Retina (tissue), 1 donor: Measurements from ENCODE around the gene ZNF26.
"Not testable (repeated sequence)": the region's sequence is repeated elsewhere in the genome, so short reads cannot be mapped to it uniquely, and the experiment has no call there.

Experiments used
- DNase-seq: peaks from one replicate; pipeline ENCODE4 v3.0.0-alpha.2; 2016

The ZNF26 gene

GRCh38 chr12:132986001-132986884 lies at the start of gene ZNF26:
ZNF26 (plus strand) TSS chr12:132986367; CDS start chr12:132986841, 474 bp downstream.
- peak; percentile 99 for DNase-seq

GRCh38 chr12:132936921-132937320 lies 49.2 kb upstream of the ZNF26 start:
- not testable (repeated sequence) for DNase-seq

GRCh38 chr12:132937476-132937875 lies 48.7 kb upstream of the ZNF26 start:
- no peak for DNase-seq

- not testable (repeated sequence) for DNase-seq
Measured at GRCh38 chr12:132938807-132939206, 47.4 kb upstream of the ZNF26 start.

GRCh38 chr12:132940071-132940719 lies 46.0 kb upstream of the ZNF26 start:
- no peak for DNase-seq

- no peak for DNase-seq
Measured at GRCh38 chr12:132941336-132941954, 44.7 kb upstream of the ZNF26 start.

GRCh38 chr12:132942611-132943010 lies 43.6 kb upstream of the ZNF26 start:
- no peak for DNase-seq

GRCh38 chr12:132945806-132946205 lies 40.4 kb upstream of the ZNF26 start:
- DNase-seq = no peak

- no peak for DNase-seq
Measured at GRCh38 chr12:132946246-132946820, 39.8 kb upstream of the ZNF26 start.

GRCh38 chr12:132948146-132949066 lies 37.8 kb upstream of the ZNF26 start:
- DNase-seq = no peak

- no peak for DNase-seq
Measured at GRCh38 chr12:132949936-132950837, 36.0 kb upstream of the ZNF26 start.

- DNase-seq = no peak
Measured at GRCh38 chr12:132950844-132951535, 35.2 kb upstream of the ZNF26 start.

GRCh38 chr12:132951649-132952048 lies 34.5 kb upstream of the ZNF26 start:
- no peak for DNase-seq

GRCh38 chr12:132952371-132953162 lies 33.6 kb upstream of the ZNF26 start:
- no peak for DNase-seq

- DNase-seq = no peak
Measured at GRCh38 chr12:132953163-132953425, 33.1 kb upstream of the ZNF26 start.

- no peak for DNase-seq
Measured at GRCh38 chr12:132953771-132954170, 32.4 kb upstream of the ZNF26 start.

- DNase-seq = no peak
Measured at GRCh38 chr12:132954471-132955048, 31.6 kb upstream of the ZNF26 start.

GRCh38 chr12:132955094-132956010 lies 30.8 kb upstream of the ZNF26 start:
- peak; percentile 81 for DNase-seq
